SK-N-SH (cell line): ENCODE measurements around the gene CDCP1. TPM values are rescaled to one million over a fixed set of nuclear protein-coding genes. Genes with fewer than 3 reads are reported as not detected.
A peak's percentile ranks its signal among the peaks of the same experiment; 100 is the strongest.

Source experiments
- CTCF ChIA-PET: fragments of 300-600, 350-600 bp; formaldehyde crosslinking; extraction: SDS; loops from one replicate; lab custom pipeline; 2021; lab: Yijun Ruan, JAX
- POLR2A ChIA-PET: fragments of 350-600 bp; sonication (Branson Sonifier 250); formaldehyde crosslinking; extraction: SDS; loops from one replicate; lab custom pipeline; 2020; ENCODE audit warnings: antibody characterized with exemption, inconsistent platforms; lab: Yijun Ruan, JAX
- DNase-seq: peaks from one replicate; pipeline ENCODE4 v3.0.0; 2012
- H2AFZ ChIP-seq: fragments of 200-600 bp; sonication (generic); 2 replicates; pipeline ENCODE4 v1.8.1; 2016; ENCODE audit warnings: antibody characterized with exemption, mild to moderate bottlenecking, low read depth
- H3F3A ChIP-seq: fragments of 200-600 bp; sonication (generic); replicated peaks from 2 replicates; pipeline ENCODE3; 2016; ENCODE audit warnings: antibody characterized with exemption, mild to moderate bottlenecking; ENCODE audit not compliant: insufficient read depth
- H3K27ac ChIP-seq, 2 experiments: fragments of 200-500 bp in 1 of 2; fragments of 200-600 bp in 1 of 2; sonication (Bioruptor generic) in 1 of 2; sonication (generic), shearing (Covaris generic) in 1 of 2; 2 replicates each; pipeline versions ENCODE4 v1.5.1 to v1.6.1; 2014 to 2016; ENCODE audit warnings: low read depth in 2 of 2, inconsistent platforms in 1 of 2, low read length in 1 of 2, mild to moderate bottlenecking in 1 of 2, mixed read lengths in 1 of 2
- H3K27me3 ChIP-seq: fragments of 200-600 bp; sonication (generic), shearing (Covaris generic); 2 replicates; pipeline ENCODE4 v1.6.1; 2016; ENCODE audit warnings: mixed run types; ENCODE audit not compliant: insufficient read depth
- H3K36me3 ChIP-seq, 2 experiments: fragments of 200-500 bp in 1 of 2; fragments of 200-600 bp in 1 of 2; sonication (Bioruptor generic) in 1 of 2; sonication (generic) in 1 of 2; replicated peaks in 1 of 2; 2 replicates each; pipeline versions ENCODE3 to v1.5.1; 2014 to 2016; ENCODE audit warnings: low read length in 1 of 2, mild to moderate bottlenecking in 1 of 2; ENCODE audit not compliant: insufficient read depth in 2 of 2, control insufficient read depth in 1 of 2
- H3K4me1 ChIP-seq, 2 experiments: fragments of 200-500 bp in 1 of 2; fragments of 200-600 bp in 1 of 2; sonication (Bioruptor generic) in 1 of 2; sonication (generic), shearing (Covaris generic) in 1 of 2; 2 replicates each; pipeline versions ENCODE4 v1.5.1 to v1.6.1; 2014 to 2016; ENCODE audit warnings: low read depth in 1 of 2, low read length in 1 of 2, mixed run types in 1 of 2; ENCODE audit not compliant: insufficient read depth in 2 of 2, control insufficient read depth in 1 of 2
- H3K4me2 ChIP-seq: fragments of 200-600 bp; sonication (generic), shearing (Covaris generic); 2 replicates; pipeline ENCODE4 v1.6.1; 2017; ENCODE audit warnings: mixed run types
- H3K4me3 ChIP-seq, 2 experiments: fragments of 200-500 bp in 1 of 2; fragments of 200-600 bp in 1 of 2; sonication (Bioruptor generic) in 1 of 2; sonication (generic), shearing (Covaris generic) in 1 of 2; 2 replicates each; pipeline versions ENCODE4 v1.5.1 to v1.8.1; 2014 to 2016; ENCODE audit warnings: low read depth in 2 of 2, inconsistent platforms in 1 of 2, low read length in 1 of 2, mild to moderate bottlenecking in 1 of 2, mixed read lengths in 1 of 2, moderate library complexity in 1 of 2
- H3K79me2 ChIP-seq: fragments of 200-600 bp; sonication (generic); 2 replicates; pipeline ENCODE4 v1.8.1; 2017; ENCODE audit warnings: mild to moderate bottlenecking; ENCODE audit not compliant: insufficient read depth
- H3K9ac ChIP-seq: fragments of 200-600 bp; sonication (generic); 2 replicates; pipeline ENCODE4 v1.6.1; 2017; ENCODE audit warnings: mixed run types
- H3K9me2 ChIP-seq: fragments of 200-600 bp; sonication (generic); 2 replicates; pipeline ENCODE4 v1.6.1; 2017; ENCODE audit warnings: mixed run types
- H3K9me3 ChIP-seq: fragments of 200-600 bp; sonication (generic); 2 replicates; pipeline ENCODE4 v1.6.1; 2017; ENCODE audit warnings: mixed run types, mild to moderate bottlenecking, moderate library complexity
- H4K20me1 ChIP-seq: fragments of 200-600 bp; sonication (generic); 2 replicates; pipeline ENCODE4 v1.6.1; 2017; ENCODE audit warnings: mild to moderate bottlenecking, mixed run types; ENCODE audit not compliant: insufficient read depth
- CHD2 ChIP-seq: fragments of 150-350 bp; IDR thresholded peaks from 2 replicates; pipeline ENCODE4 v1.6.1; 2018; ENCODE audit warnings: low read length; ENCODE audit not compliant: partially characterized antibody
- CTCF ChIP-seq: fragments of 200-600 bp; sonication (generic); IDR thresholded peaks from 2 replicates; pipeline ENCODE4 v1.6.1; 2017; ENCODE audit warnings: antibody characterized with exemption, mild to moderate bottlenecking, moderate library complexity
- ELF1 ChIP-seq: IDR thresholded peaks from 2 replicates; pipeline ENCODE4 v1.4.0; 2012
- EZH2phosphoT487 ChIP-seq: fragments of 200-600 bp; sonication (generic); IDR thresholded peaks from 2 replicates; pipeline ENCODE4 v1.6.1; 2017; ENCODE audit warnings: low read depth, mixed run types, mild to moderate bottlenecking, antibody characterized with exemption, moderate library complexity, borderline replicate concordance
- FOSL2 ChIP-seq: IDR thresholded peaks from 2 replicates; pipeline ENCODE4 v1.4.0; 2012; ENCODE audit warnings: low read depth, mild to moderate bottlenecking, moderate library complexity, borderline replicate concordance
- FOXJ3 ChIP-seq: sonication (generic); formaldehyde crosslinking; IDR thresholded peaks from 2 replicates; pipeline ENCODE4 v1.5.1; 2020; ENCODE audit warnings: mild to moderate bottlenecking, missing genetic modification reagents
- FOXM1 ChIP-seq: IDR thresholded peaks from 2 replicates; pipeline ENCODE4 v1.4.0; 2012; ENCODE audit warnings: low read depth, mild to moderate bottlenecking
- GATA2 ChIP-seq: sonication (generic); formaldehyde crosslinking; IDR thresholded peaks from 2 replicates; pipeline ENCODE4 v1.5.0; 2020; ENCODE audit warnings: mild to moderate bottlenecking, missing genetic modification reagents
- JUND ChIP-seq: IDR thresholded peaks from 2 replicates; pipeline ENCODE4 v1.4.0; 2012
- MEF2A ChIP-seq: IDR thresholded peaks from 2 replicates; pipeline ENCODE4 v1.4.0; 2012; ENCODE audit warnings: low read depth, borderline replicate concordance
- SIN3A ChIP-seq: IDR thresholded peaks from 2 replicates; pipeline ENCODE4 v1.6.1; 2012; ENCODE audit warnings: low read depth, mild to moderate bottlenecking, low read length, moderate library complexity, borderline replicate concordance
- SMC3 ChIP-seq: IDR thresholded peaks from 2 replicates; pipeline ENCODE4 v1.6.1; 2012; ENCODE audit warnings: low read depth, low read length, improper control_type of control experiment
- TAF1 ChIP-seq: IDR thresholded peaks from 2 replicates; pipeline ENCODE4 v1.6.1; 2012; ENCODE audit warnings: low read depth, mild to moderate bottlenecking, low read length, moderate library complexity, borderline replicate concordance
- TEAD4 ChIP-seq: IDR thresholded peaks from 2 replicates; pipeline ENCODE4 v1.4.0; 2012; ENCODE audit warnings: mild to moderate bottlenecking, borderline replicate concordance; ENCODE audit not compliant: insufficient read depth
- USF1 ChIP-seq: IDR thresholded peaks from 2 replicates; pipeline ENCODE4 v1.4.0; 2012; ENCODE audit warnings: low read depth, borderline replicate concordance
- WGBS: methylation state at CpG from one replicate; pipeline ENCODE4 v1.1.6; 2017; ENCODE audit warnings: low lambda C conversion rate; 5-methylcytosine and 5-hydroxymethylcytosine counted together
- polyA plus RNA-seq, 3 experiments: library from polyadenylated mRNA; depleted of rRNA; stranded (reverse); fragments of >200 nt; gene quantifications; 2 replicates each; pipeline ENCODE4 v1.2.3, GENCODE V29; 2012
- TF ChIP-seq, protein P1 (sequence below): IDR thresholded peaks from 2 replicates; pipeline ENCODE4; 2012
- TF ChIP-seq, protein P2 (sequence below): IDR thresholded peaks from 2 replicates; pipeline ENCODE4 v1.4.0; 2012; ENCODE audit warnings: low read depth, borderline replicate concordance
- TF ChIP-seq, protein P3 (sequence below): IDR thresholded peaks from 2 replicates; pipeline ENCODE4 v1.4.0; 2012; ENCODE audit warnings: low read depth
- TF ChIP-seq, protein P4 (sequence below): IDR thresholded peaks from 2 replicates; pipeline ENCODE4 v1.6.1; 2012; ENCODE audit warnings: mild to moderate bottlenecking, low read depth, low read length, moderate library complexity

CDCP1 gene
- polyA plus RNA-seq, 1 of the 3 experiments (the other 2 are of a cell fraction) = 3.6 TPM

DNA sequence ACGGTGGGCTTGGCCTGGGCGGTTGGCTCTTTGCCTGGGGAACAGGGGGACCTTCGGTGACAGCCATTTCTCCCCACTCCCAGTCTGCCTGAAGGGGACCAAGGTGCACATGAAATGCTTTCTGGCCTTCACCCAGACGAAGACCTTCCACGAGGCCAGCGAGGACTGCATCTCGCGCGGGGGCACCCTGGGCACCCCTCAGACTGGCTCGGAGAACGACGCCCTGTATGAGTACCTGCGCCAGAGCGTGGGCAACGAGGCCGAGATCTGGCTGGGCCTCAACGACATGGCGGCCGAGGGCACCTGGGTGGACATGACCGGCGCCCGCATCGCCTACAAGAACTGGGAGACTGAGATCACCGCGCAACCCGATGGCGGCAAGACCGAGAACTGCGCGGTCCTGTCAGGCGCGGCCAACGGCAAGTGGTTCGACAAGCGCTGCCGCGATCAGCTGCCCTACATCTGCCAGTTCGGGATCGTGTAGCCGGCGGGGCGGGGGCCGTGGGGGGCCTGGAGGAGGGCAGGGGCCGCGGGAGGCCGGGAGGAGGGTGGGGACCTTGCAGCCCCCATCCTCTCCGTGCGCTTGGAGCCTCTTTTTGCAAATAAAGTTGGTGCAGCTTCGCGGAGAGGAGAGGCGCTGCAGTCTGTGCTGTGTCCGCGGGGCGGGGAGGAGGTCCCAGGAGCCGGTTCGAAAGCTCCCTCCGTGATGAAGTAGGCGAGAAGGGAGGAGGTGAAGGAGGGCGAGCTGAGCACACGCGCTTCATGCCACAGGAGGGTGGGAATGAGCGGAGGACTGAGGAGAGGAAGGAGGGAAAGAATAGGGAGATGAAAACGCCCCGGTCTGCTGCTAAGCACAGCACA lies 110.5 kb downstream of the CDCP1 start:
- DNase-seq = peak; percentile 55
- ChIA-PET POLR2A (no interaction called here), CTCF (interaction anchor here (0.7 to 16.7 kb wide), 10 partner anchors 11 to 631 kb away, joined by 3 to 631 read pairs (median 6); partner anchors contain the start of gene TMEM158)
- no peaks in the 10 kb centered on the region for H3K36me3 ChIP-seq
- H3K79me2 ChIP-seq = no peaks in the 10 kb centered on the region
- no peaks in the 10 kb centered on the region for H3K9me3 ChIP-seq
- no peaks in the 10 kb centered on the region for H3K9me2 ChIP-seq
- WGBS = 60% methylated on average over 54 of the region's 64 CpGs
- H3F3A ChIP-seq = no peaks in the 10 kb centered on the region
- H3K9ac ChIP-seq = no peak overlapping the region
- no peak overlapping the region for H2AFZ ChIP-seq
- no peak overlapping the region for H3K27ac ChIP-seq
- H3K27me3 ChIP-seq = no peaks in the 10 kb centered on the region
- H3K4me2 ChIP-seq = no peak overlapping the region
- no peak for TF ChIP-seq FOSL2
- TF ChIP-seq, protein P1, sequence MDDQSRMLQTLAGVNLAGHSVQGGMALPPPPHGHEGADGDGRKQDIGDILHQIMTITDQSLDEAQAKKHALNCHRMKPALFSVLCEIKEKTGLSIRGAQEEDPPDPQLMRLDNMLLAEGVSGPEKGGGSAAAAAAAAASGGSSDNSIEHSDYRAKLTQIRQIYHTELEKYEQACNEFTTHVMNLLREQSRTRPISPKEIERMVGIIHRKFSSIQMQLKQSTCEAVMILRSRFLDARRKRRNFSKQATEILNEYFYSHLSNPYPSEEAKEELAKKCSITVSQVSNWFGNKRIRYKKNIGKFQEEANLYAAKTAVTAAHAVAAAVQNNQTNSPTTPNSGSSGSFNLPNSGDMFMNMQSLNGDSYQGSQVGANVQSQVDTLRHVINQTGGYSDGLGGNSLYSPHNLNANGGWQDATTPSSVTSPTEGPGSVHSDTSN = no peak
- no peak for TF ChIP-seq SMC3
- TF ChIP-seq FOXJ3 (CRISPR knock-in tag) = no peak
- no peak for TF ChIP-seq USF1
- TF ChIP-seq, protein P2, sequence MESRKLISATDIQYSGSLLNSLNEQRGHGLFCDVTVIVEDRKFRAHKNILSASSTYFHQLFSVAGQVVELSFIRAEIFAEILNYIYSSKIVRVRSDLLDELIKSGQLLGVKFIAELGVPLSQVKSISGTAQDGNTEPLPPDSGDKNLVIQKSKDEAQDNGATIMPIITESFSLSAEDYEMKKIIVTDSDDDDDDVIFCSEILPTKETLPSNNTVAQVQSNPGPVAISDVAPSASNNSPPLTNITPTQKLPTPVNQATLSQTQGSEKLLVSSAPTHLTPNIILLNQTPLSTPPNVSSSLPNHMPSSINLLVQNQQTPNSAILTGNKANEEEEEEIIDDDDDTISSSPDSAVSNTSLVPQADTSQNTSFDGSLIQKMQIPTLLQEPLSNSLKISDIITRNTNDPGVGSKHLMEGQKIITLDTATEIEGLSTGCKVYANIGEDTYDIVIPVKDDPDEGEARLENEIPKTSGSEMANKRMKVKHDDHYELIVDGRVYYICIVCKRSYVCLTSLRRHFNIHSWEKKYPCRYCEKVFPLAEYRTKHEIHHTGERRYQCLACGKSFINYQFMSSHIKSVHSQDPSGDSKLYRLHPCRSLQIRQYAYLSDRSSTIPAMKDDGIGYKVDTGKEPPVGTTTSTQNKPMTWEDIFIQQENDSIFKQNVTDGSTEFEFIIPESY = no peak
- TF ChIP-seq TEAD4 = no peak
- TF ChIP-seq ELF1 = no peak
- no peak for TF ChIP-seq CHD2
- no peak for TF ChIP-seq FOXM1
- TF ChIP-seq CTCF = no peak
- no peak for TF ChIP-seq EZH2phosphoT487
- no peak for TF ChIP-seq JUND
- TF ChIP-seq GATA2 (CRISPR knock-in tag) = no peak
- TF ChIP-seq TAF1 = no peak
- TF ChIP-seq, protein P3, sequence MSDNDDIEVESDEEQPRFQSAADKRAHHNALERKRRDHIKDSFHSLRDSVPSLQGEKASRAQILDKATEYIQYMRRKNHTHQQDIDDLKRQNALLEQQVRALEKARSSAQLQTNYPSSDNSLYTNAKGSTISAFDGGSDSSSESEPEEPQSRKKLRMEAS = no peak
- no peak for TF ChIP-seq MEF2A
- TF ChIP-seq, protein P4, sequence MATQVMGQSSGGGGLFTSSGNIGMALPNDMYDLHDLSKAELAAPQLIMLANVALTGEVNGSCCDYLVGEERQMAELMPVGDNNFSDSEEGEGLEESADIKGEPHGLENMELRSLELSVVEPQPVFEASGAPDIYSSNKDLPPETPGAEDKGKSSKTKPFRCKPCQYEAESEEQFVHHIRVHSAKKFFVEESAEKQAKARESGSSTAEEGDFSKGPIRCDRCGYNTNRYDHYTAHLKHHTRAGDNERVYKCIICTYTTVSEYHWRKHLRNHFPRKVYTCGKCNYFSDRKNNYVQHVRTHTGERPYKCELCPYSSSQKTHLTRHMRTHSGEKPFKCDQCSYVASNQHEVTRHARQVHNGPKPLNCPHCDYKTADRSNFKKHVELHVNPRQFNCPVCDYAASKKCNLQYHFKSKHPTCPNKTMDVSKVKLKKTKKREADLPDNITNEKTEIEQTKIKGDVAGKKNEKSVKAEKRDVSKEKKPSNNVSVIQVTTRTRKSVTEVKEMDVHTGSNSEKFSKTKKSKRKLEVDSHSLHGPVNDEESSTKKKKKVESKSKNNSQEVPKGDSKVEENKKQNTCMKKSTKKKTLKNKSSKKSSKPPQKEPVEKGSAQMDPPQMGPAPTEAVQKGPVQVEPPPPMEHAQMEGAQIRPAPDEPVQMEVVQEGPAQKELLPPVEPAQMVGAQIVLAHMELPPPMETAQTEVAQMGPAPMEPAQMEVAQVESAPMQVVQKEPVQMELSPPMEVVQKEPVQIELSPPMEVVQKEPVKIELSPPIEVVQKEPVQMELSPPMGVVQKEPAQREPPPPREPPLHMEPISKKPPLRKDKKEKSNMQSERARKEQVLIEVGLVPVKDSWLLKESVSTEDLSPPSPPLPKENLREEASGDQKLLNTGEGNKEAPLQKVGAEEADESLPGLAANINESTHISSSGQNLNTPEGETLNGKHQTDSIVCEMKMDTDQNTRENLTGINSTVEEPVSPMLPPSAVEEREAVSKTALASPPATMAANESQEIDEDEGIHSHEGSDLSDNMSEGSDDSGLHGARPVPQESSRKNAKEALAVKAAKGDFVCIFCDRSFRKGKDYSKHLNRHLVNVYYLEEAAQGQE = no peak
- no peak for TF ChIP-seq SIN3A
- no peaks in the 10 kb centered on the region; a peak in 1 of 4 replicates for H3K4me1 ChIP-seq
- no peak overlapping the region for H3K4me3 ChIP-seq
- no peaks in the 10 kb centered on the region for H4K20me1 ChIP-seq
